GM18526 (cell line): ENCODE measurements around the gene SFXN3.

Experiments used
- POLR2A ChIP-seq: IDR thresholded peaks from 3 replicates; pipeline ENCODE4 v1.6.1; 2011; ENCODE audit not compliant: insufficient read length; ENCODE audit errors: extremely low read depth

The SFXN3 gene

DNA sequence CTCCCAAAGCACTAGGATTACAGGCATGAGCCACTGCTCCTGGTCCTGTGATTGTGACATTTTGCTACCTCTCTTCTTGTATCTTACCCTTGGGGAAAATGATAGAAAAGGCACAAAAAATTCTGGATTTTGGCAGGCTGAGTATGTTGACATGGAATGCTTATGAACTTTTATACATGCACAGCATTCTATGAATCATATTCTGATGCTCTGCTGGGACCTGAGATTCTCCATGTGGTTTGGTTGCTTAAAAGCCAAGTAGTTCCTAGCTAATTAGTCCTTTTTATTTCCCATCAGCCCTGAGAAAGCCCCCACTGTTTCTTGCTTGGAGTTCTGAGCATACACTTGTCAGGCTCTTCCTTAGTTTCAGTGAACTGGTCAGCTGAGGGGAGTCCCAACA is 22.5 kb downstream of the SFXN3 start:
- TF ChIP-seq POLR2A = no peak

DNA sequence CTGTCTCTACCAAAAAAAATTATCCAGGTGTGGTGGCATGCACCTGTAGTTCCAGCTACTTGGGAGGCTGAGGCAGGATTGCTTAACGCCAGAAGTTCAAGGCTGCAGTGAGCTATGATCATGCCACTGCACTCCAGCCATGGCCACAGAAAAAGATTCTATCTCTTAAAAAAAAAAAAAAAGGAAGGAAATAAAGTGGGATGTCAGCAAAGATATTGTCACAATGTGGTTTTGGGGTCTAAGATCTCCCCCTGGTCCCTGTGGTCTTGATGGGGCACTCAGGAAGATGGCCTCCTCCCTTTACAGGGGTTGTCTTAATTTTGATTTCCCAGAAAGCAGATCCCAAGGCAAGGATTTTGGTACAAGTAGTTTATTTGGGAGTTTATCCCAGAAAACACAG is 23.3 kb downstream of the SFXN3 start:
- no peak for TF ChIP-seq POLR2A

DNA sequence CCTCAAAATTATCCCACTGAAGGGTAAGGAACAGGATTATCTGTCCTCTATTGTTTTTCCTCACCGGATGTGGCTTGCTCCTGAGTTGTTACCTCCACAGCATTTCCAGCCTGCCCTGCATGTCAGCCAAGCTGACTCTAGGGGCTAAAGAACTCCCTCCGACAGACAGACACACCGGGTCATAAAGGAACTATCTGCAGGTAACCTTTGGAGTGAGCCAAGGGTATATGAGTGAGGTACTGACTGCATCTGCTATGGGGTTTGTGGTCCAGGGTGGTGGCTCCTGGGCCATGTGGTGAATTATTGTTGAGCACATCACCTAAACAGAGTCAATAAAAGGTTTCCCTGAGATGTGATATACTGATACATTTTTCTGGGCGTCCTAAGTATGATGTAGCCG is 23.8 kb downstream of the SFXN3 start:
- no peak for TF ChIP-seq POLR2A

DNA sequence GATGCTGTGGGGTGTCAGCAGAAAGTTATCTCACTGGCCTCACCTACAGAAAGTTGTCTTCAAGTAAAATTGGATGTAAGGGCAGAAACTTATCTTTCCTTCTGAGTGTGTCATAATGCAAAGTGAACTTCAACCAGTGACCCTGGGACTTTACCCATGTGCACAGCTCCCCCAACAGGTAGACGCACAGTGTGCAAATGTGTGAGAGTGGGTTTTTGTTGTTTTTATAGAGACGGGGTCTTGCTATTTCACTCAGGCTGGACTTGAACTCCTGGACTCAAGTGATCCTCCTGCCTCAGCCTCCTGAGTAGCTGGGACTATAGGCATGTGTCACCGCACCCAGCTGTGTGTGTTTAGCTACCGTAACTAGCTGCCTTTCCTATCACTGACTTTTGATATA is 24.4 kb downstream of the SFXN3 start:
- TF ChIP-seq POLR2A = no peak

DNA sequence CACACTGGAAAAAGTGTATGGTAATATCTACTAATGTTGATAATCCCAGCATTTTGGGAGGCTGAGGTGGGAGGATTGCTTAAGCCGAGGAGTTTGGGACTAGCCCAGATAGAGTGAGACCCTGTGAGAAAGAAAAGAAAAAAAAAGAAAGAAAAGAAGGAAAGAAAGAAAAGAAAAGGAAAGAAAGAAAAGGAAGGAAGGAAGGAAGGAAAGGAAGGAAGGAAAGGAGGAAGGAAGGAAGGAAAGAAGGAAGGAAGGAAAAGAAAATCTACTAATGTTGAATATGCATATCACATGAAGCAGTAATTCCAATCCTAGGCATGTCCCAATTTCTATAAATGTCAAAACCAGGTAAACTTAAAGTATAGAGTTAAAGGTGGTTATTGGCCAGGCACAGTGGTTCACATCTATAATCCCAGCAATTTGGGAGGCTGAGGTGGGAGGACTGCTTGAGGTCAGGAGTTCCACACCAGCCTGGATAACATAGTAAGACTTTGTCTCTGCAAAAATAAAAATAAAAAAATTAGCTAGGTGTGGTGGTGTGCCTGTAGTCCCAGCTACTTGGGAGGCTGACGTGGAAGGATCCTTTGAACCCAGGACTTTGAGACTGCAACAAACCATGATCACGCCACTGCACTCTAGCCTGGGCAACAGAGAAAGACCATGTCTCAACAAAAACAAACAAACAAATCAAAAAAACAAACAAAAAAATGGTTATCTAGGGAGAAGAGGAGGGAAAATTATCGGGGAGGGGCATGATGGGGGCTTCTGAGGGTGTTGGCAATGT is 25.5 kb downstream of the SFXN3 start:
- no peak for TF ChIP-seq POLR2A

DNA sequence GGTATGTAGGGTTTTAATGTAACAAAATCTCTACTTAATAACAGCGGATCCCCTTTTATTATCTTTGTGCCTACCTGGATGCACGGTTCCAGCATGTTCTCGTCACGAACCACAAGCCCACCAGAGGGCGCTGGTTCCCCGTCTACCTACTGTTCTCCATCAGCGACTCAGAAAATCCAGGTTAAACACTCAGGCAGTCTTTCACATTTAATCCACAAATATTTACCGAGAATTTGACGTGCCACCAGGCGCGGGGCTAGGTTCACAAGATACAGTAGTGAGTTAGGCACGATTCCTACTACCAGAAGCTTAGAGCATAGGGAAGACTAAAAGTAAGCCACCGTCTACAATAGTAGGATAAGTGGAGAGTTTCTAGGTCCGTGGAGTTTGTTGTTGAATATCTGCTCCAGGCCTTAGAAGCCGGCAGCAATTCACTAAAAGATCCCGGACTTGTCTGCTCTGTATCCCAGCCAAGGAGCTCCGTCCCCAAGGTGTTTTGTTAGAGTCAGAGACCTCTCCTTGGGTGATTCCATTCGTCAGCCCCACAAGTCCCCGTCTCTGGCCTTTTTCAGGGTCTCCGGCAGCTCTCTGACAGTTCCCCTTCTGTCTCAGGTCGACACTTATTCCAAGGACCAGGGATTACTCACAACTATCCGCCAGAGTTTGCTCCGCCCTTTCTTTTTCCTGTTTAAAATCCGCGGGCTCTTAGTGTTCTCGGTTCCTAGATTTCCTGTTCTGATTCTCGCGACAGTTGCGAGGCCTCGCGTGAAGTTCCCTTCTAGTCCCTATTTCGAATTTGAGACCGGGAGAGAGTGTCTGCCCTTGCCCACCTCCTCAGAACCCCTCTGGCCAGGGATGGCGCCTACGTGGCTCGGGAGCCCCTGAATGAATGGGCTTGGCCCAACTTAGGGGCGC is 29.3 kb downstream of the SFXN3 start:
- no peak for TF ChIP-seq POLR2A

DNA sequence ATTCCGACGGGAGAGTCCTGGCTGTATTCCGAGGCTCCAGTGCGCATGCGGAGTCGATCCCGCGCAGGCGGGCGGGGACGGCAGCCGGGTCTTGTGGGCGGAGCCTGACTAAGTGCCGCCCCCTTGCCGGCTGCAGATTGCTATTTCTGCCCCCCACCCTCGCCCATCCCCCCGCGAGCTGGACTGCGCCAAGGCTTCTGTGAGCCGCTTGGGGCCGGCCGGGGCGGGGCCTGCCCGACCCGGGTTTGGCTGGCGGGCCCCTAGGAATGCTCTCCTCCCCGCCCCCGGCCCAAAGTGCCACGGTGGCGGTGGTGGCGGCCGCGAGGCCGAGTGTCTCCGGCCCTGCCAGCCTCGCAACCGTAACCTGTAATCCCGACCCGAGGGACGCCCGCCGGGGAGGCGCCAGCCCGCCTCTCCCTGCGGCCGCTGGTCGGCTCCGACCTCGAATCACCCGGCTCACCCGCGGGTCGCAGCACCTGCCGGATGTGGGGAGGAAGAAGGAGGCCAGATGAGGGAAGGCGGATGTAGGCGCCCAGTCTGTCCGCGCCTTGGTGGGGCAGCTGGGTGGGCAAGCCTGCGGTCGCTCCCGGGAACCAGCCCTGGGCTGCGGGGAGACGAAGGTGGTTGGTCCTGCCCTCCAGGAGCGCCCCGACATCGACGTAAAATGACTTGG is 30.1 kb downstream of the SFXN3 start:
- peak; percentile 56 for TF ChIP-seq POLR2A

DNA sequence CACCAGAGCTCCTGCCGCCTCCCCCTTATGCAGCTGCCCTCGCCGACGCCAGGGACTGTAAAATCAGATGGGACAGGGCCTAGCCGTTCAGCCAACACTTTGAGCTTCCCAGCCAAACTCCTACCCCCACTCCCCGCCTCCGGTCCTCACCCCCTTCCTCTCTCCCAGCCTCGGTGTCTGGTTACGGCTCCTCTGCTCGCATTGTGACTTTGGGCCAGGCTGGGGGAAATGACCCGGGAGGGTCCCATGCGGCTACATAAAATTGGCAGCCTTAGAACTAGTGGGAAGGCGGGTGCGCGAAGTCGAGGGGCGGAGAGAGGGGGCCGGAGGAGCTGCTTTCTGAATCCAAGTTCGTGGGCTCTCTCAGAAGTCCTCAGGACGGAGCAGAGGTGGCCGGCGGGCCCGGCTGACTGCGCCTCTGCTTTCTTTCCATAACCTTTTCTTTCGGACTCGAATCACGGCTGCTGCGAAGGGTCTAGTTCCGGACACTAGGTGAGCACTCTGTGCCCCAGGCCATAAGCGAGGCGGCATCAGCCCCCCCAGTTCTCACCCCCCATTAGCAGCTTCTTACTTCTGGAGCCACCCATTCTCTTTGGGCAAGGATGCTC is 30.7 kb downstream of the SFXN3 start, which contains the start of gene KAZALD1:
TSS of gene KAZALD1 (plus strand) at position 366 of the 608 bp plus-strand sequence. CDS start 604 bp downstream, outside the sequence.
- no peak for TF ChIP-seq POLR2A

DNA sequence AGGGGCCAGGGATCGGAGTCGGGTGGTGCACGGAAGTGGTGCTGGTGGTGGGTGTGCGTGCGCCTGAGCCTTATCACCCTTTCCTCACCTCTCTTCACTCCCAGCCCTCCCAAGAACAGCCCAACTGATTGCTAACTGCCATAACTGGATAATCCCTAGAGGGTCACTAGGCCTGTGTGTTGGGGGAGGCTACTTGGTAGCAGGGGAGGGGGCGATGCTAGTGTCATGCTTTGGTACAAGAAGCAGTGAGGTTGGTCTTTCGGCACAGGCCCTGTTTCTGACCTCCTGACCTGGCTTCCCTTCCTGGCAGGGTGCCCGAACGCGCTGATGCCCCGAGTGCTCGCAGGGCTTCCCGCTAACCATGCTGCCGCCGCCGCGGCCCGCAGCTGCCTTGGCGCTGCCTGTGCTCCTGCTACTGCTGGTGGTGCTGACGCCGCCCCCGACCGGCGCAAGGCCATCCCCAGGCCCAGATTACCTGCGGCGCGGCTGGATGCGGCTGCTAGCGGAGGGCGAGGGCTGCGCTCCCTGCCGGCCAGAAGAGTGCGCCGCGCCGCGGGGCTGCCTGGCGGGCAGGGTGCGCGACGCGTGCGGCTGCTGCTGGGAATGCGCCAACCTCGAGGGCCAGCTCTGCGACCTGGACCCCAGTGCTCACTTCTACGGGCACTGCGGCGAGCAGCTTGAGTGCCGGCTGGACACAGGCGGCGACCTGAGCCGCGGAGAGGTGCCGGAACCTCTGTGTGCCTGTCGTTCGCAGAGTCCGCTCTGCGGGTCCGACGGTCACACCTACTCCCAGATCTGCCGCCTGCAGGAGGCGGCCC is 31.4 kb downstream of the SFXN3 start:
- peak; percentile 27 for TF ChIP-seq POLR2A

DNA sequence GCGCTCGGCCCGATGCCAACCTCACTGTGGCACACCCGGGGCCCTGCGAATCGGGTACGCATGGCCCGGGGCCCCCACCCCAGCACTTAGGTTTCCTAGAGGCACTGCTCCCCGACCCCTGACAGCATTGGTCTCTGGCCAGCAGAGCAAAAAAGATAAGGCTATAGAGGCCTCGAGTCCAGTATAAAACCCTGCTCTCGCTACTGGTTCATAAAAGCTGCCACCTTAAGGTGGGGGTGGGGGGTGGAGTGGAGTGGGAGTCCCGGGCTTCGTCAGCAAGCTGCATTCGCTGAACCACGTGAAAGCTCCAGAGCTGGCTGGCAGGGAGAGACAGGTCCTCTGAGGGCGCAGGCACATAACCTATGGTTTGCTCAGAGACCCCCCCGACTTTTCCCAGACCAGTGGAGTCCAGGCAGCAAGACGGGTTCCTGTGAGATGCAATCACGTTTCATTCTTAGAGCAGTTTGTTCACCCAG is 32.1 kb downstream of the SFXN3 start:
- TF ChIP-seq POLR2A = no peak

DNA sequence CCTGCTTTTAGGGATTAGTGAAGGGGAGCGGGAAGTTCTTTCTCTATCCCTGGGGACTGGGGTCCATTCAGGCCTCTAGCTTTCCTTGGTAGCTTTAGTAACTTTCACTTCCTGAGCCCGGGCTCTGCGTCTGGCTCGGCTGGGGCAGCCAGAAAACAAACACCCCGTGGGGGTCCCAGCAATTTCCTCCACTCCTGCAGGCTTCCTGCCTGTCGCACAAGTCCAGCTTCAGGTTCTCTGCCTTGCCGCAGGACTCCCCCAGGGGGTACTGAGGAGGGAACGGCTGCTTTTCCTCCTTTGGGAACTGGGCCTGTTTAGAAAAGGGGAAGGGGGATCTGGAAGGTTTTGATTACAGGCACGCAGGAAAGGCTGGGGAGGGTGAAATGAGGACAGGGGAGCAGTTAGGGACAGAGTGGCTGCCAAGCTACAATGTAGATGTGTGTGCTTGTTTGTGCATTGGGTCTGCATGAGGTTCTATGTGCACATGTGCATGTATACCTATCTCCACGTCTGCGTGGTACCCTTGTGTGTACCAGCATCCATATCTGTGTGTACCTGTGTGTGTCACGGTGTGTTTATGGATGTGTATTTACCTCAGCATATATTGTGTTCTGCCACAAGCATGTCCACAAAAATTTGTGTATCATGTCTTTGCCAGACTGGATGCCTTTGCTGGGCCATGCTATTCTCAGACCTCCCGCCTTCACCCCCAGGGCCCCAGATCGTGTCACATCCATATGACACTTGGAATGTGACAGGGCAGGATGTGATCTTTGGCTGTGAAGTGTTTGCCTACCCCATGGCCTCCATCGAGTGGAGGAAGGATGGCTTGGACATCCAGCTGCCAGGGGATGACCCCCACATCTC is 32.7 kb downstream of the SFXN3 start:
- TF ChIP-seq POLR2A = no peak

DNA sequence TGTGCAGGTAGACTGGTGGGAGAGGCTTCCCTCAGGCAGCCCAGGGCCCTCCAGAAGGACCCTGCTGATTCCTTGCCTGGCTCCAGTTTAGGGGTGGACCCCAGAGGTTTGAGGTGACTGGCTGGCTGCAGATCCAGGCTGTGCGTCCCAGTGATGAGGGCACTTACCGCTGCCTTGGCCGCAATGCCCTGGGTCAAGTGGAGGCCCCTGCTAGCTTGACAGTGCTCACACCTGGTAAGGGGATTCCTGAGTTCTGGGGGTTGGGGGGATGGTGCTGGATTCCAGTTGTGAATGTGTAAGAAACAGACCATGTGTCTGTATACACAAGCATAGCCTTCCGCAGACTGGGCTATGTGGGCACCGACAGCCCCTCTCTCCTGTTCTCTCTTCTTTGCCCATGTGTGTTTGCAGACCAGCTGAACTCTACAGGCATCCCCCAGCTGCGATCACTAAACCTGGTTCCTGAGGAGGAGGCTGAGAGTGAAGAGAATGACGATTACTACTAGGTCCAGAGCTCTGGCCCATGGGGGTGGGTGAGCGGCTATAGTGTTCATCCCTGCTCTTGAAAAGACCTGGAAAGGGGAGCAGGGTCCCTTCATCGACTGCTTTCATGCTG is 33.5 kb downstream of the SFXN3 start:
- no peak for TF ChIP-seq POLR2A

DNA sequence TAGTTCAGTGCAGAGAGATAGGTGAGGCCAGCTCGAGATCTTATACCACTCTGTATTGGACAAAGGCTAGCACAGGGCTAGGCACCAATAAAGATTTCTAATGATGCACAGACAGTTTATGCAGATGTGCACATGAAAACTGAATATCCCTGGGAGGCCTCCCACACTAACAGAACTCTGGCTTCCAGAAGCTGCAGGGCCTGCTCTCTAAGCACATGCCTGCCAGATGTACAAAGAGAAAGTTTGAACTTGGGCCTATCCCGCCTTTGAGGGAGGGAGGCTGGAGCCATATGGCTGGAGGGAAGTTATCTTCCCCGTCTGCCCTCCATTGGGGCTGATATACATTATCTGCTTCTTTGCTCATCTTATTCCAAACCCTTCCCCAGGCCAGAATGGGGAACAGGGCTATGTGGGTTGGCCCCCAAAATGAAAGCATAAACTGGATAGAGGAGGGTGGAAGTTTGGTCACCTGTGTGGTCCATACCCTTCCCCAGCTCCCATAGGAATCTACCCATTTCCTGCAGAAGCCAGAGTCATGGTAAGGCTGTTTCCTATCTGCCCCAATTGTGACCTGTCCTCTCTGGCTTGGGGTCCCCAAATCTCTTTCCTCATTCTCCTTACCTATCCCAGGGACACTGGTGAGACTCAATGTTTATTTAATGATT is 34.6 kb downstream of the SFXN3 start:
- TF ChIP-seq POLR2A = no peak
